ENCODE results near the gene P4HTM.

The P4HTM gene

GRCh38 chr3:48989796-48990635, at the start of gene P4HTM:
Gene P4HTM (plus strand): TSS chr3:48990241. CDS start chr3:48990257, 16 bp downstream.
- H3K4me3 Mint-ChIP-seq: peak within 1 kb of the TSS; percentile 92
- H3K9me3 Mint-ChIP-seq: no peaks in the 10 kb centered on the region
- H3K27me3 Mint-ChIP-seq: no peaks in the 10 kb centered on the region
- peaks cover 61% of the 10 kb centered on the region for H3K36me3 Mint-ChIP-seq (ENCODE audit: low read depth)
- DNase-seq: peak; percentile 86
- peaks cover 44% of the 10 kb centered on the region for H3K4me1 Mint-ChIP-seq (ENCODE audit: low read depth)
- H3K27ac Mint-ChIP-seq: peak within 1 kb of the TSS; percentile 93

- H3K27ac Mint-ChIP-seq: peak overlapping the region; percentile 74
- no peak overlapping the region for H3K4me3 Mint-ChIP-seq
- H3K27me3 Mint-ChIP-seq: no peaks in the 10 kb centered on the region
- peaks cover 59% of the 10 kb centered on the region for H3K36me3 Mint-ChIP-seq (ENCODE audit: low read depth)
- peaks cover 51% of the 10 kb centered on the region for H3K4me1 Mint-ChIP-seq (ENCODE audit: low read depth)
- DNase-seq: no peak
- H3K9me3 Mint-ChIP-seq: no peaks in the 10 kb centered on the region
These were observed 44.6 kb upstream of the P4HTM start for GRCh38 chr3:48945432-48945831.

DNA sequence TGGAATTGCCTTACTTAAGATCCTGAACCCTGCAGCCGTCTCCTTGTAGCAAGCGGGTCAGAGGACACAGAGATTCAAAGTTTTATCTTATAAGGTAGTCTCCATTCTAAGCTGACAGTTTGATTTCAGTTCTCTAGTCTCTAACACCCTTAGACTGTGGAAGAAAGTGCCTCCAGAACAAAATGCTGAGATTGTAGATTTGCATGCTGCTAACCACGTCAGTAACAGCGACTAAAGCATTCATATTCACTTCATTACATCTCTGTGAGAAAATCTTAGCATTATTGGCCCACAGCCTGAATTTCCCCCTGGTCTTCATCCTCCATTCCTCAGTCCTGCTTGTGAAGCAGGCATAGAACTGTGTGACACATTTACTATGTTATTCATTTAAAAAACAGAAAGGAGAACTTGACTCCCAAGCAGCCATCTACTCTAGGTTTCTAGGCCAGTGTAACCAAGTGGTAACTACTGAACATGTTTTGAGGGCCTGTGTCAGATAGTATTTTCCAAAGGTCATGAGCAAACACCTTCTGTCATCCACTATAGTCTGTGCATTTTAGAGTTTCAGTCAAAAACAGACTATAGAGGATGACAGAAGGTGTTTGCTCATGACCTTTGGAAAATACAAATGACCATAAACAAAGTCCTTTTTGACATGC, 44.0 kb upstream of the P4HTM start:
- H3K4me3 Mint-ChIP-seq: no peak overlapping the region
- no peak for DNase-seq
- H3K9me3 Mint-ChIP-seq: no peaks in the 10 kb centered on the region
- H3K36me3 Mint-ChIP-seq (ENCODE audit: low read depth): peaks cover 59% of the 10 kb centered on the region
- H3K27ac Mint-ChIP-seq: peak overlapping the region; percentile 74
- H3K4me1 Mint-ChIP-seq (ENCODE audit: low read depth): peaks cover 52% of the 10 kb centered on the region
- H3K27me3 Mint-ChIP-seq: no peaks in the 10 kb centered on the region

GRCh38 chr3:48949376-48949717, 40.7 kb upstream of the P4HTM start:
- Mint-ChIP-seq H3K4me3 (no peak overlapping the region), H3K27ac (no peak overlapping the region)
- DNase-seq: no peak

GRCh38 chr3:48950051-48950450, 40.0 kb upstream of the P4HTM start:
- peak overlapping the region; percentile 65 for H3K27ac Mint-ChIP-seq

More at GRCh38 chr3:48949376-48949717, 40.7 kb upstream of the P4HTM start:
- Mint-ChIP-seq H3K9me3 (no peaks in the 10 kb centered on the region), H3K27me3 (no peaks in the 10 kb centered on the region), H3K36me3 (ENCODE audit: low read depth) (peaks cover 59% of the 10 kb centered on the region), H3K4me1 (ENCODE audit: low read depth) (peaks cover 48% of the 10 kb centered on the region)

DNA sequence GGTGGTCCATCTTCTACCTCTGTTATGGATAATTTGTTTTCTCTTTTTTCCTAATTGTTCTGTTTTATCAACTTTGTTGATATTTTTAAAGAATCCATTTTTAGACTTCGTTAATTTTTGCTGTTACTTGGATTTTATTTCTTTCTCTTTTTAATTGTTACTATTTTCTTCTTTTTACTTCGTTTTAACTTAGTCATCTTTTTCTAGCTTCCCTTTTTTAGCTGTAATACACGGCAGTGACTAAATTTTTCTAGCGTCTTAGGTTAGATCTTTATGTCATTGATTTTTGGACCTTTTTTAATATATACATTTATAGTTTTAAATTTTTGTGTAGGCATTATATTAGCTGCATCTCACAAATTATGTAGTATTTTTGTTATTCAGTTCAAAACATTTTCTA, 38.3 kb upstream of the P4HTM start:
- peaks cover 28% of the 10 kb centered on the region for H3K4me1 Mint-ChIP-seq (ENCODE audit: low read depth)
- H3K4me3 Mint-ChIP-seq: no peak overlapping the region
- H3K9me3 Mint-ChIP-seq: no peaks in the 10 kb centered on the region
- H3K27ac Mint-ChIP-seq: no peak overlapping the region
- no peaks in the 10 kb centered on the region for H3K27me3 Mint-ChIP-seq
- no peak for DNase-seq
- peaks cover 57% of the 10 kb centered on the region for H3K36me3 Mint-ChIP-seq (ENCODE audit: low read depth)

More at GRCh38 chr3:48950051-48950450, 40.0 kb upstream of the P4HTM start:
- no peaks in the 10 kb centered on the region for H3K9me3 Mint-ChIP-seq
- peaks cover 59% of the 10 kb centered on the region for H3K36me3 Mint-ChIP-seq (ENCODE audit: low read depth)
- peaks cover 41% of the 10 kb centered on the region for H3K4me1 Mint-ChIP-seq (ENCODE audit: low read depth)
- no peak overlapping the region for H3K4me3 Mint-ChIP-seq
- no peaks in the 10 kb centered on the region for H3K27me3 Mint-ChIP-seq
- DNase-seq: no peak

GRCh38 chr3:48952510-48953118, 37.4 kb upstream of the P4HTM start:
- Mint-ChIP-seq H3K27ac (peak overlapping the region; percentile 2), H3K36me3 (ENCODE audit: low read depth) (peaks cover 64% of the 10 kb centered on the region), H3K4me1 (ENCODE audit: low read depth) (peaks cover 26% of the 10 kb centered on the region), H3K9me3 (no peaks in the 10 kb centered on the region), H3K4me3 (no peak overlapping the region), H3K27me3 (no peaks in the 10 kb centered on the region)
- peak; percentile 48 for DNase-seq

DNA sequence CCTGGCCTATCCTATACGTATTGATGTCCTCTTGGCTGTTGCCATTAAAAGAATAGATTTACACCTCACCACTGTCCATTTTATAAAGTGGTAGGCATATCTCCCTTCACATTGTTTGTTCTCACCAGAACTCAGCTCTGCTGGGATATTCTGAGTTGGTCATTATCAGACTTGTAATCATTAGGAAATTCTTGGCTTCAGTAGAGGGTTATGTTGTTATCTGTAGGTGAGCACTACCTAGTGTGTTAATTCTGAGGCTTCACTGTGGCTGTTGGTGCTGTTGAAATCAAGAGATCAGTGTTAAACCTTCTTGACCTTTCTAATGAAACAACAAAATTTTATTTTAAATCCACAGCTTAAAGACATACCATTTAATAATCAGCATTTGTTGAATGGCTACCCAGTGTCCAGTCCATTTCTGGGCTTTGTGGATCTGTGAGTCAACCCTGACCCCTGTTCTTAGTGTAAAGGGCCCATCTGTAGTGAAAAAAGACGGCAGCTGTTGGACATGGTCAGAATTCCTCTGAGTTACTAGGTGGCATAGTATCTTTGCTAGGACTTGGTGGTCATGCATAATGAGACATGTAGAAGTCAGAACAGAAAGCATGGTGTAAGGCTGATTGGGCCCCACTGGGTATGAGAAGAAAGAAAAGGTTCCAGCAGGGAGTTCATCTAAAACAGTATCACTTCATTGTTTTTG, 32.9 kb upstream of the P4HTM start:
- H3K4me3 Mint-ChIP-seq: no peak overlapping the region
- DNase-seq: no peak
- no peak overlapping the region for H3K27ac Mint-ChIP-seq
- peaks cover 75% of the 10 kb centered on the region for H3K36me3 Mint-ChIP-seq (ENCODE audit: low read depth)
- peaks cover 13% of the 10 kb centered on the region for H3K4me1 Mint-ChIP-seq (ENCODE audit: low read depth)
- no peaks in the 10 kb centered on the region for H3K27me3 Mint-ChIP-seq
- no peaks in the 10 kb centered on the region for H3K9me3 Mint-ChIP-seq

DNA sequence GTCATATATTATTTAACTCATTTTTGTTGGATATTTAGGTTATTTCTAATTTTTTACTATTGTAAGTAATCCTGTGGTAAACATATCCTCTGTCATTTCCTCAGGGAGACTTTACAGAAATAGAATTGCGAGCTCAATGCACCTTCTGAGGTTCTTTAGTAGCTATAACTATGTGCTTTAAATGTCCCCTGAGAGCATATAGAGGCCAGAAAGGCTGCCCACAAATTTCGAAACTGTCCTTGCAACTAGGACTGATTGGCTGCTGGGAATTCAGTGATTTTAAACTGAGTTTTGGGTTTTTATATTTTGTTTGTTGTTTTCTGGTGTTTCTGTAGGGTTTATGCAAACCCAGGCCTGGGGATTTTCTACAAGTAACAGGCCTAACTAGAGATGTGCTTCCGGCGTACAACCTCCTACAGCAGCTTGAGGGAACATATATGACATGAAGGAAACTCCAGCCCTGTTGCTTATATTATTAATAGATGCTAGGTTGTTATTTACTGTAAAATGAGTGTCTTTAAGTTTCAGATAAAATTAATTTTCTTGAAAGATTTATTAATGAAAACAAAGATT, 29.1 kb upstream of the P4HTM start:
- DNase-seq: no peak
- peaks cover 15% of the 10 kb centered on the region for H3K4me1 Mint-ChIP-seq (ENCODE audit: low read depth)
- H3K27me3 Mint-ChIP-seq: no peaks in the 10 kb centered on the region
- H3K4me3 Mint-ChIP-seq: no peak overlapping the region
- no peaks in the 10 kb centered on the region for H3K9me3 Mint-ChIP-seq
- H3K27ac Mint-ChIP-seq: peak overlapping the region; percentile 37
- peaks cover 72% of the 10 kb centered on the region for H3K36me3 Mint-ChIP-seq (ENCODE audit: low read depth)

DNA sequence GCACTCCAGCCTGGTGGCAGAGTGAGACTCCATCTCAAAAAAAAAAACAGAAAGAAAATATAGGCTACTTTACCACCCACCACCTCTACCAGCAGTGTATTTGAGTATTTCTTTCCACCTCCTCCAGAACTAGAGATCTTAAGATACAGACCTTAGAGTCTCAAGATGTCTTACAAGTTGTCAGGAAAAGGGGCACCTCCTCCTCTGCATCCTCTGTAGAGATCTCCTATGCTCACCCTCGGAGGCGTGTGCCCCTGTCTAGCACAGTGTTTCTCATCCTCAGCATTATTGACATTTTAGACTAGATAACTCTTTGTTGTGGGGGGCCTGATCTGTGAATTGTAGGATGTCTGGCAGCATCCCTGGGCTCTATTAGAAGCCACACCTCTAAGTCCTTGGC, 27.7 kb upstream of the P4HTM start:
- Mint-ChIP-seq H3K36me3 (ENCODE audit: low read depth) (peaks cover 78% of the 10 kb centered on the region), H3K4me1 (ENCODE audit: low read depth) (peaks cover 29% of the 10 kb centered on the region), H3K4me3 (no peak overlapping the region), H3K27ac (peak overlapping the region; percentile 56), H3K9me3 (no peaks in the 10 kb centered on the region), H3K27me3 (no peaks in the 10 kb centered on the region)
- peak; percentile 8 for DNase-seq

DNA sequence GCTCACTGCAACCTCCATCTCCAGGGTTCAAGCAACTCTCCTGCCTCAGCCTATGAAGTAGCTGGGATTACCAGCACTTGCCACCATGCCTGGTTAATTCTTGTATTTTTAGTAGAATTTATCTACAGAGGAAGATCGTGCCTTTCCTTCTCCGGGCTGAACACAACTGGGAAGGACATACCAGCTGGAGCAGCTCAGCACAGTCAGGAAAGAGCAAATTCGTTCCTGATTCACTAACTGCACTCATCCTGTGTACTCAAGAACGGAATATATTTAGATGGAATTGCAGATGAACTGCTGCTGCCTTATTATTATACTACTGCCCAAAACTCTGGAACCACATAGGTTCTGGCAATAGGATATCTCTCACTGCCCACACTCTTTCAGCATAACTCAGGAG, 27.1 kb upstream of the P4HTM start:
- H3K4me1 Mint-ChIP-seq (ENCODE audit: low read depth): peaks cover 31% of the 10 kb centered on the region
- no peaks in the 10 kb centered on the region for H3K27me3 Mint-ChIP-seq
- no peaks in the 10 kb centered on the region for H3K9me3 Mint-ChIP-seq
- DNase-seq: peak; percentile 11
- H3K36me3 Mint-ChIP-seq (ENCODE audit: low read depth): peaks cover 78% of the 10 kb centered on the region
- H3K27ac Mint-ChIP-seq: peak overlapping the region; percentile 27
- no peak overlapping the region for H3K4me3 Mint-ChIP-seq

DNA sequence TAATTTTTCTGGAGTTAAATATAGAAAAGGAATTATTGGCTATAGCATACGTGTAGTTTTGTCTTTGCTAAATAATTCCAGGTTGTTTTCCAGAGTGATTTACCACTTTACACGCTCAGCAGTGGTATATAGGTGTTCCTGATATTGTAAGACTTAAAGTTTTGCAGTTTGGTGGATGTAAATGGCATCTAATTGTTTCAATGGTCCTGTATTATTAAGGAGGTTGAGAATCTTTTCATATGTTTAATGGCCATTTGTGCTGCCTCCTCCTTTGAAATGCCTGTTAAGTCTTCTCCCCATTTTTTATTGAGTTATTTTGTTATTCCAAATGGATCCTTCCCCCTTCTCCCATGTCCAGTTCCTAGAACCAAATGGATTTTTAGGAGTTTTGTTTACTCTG, 26.4 kb upstream of the P4HTM start:
- no peaks in the 10 kb centered on the region for H3K27me3 Mint-ChIP-seq
- DNase-seq: no peak
- peaks cover 80% of the 10 kb centered on the region for H3K36me3 Mint-ChIP-seq (ENCODE audit: low read depth)
- peaks cover 31% of the 10 kb centered on the region for H3K4me1 Mint-ChIP-seq (ENCODE audit: low read depth)
- no peak overlapping the region for H3K4me3 Mint-ChIP-seq
- no peaks in the 10 kb centered on the region for H3K9me3 Mint-ChIP-seq
- H3K27ac Mint-ChIP-seq: no peak overlapping the region

DNA sequence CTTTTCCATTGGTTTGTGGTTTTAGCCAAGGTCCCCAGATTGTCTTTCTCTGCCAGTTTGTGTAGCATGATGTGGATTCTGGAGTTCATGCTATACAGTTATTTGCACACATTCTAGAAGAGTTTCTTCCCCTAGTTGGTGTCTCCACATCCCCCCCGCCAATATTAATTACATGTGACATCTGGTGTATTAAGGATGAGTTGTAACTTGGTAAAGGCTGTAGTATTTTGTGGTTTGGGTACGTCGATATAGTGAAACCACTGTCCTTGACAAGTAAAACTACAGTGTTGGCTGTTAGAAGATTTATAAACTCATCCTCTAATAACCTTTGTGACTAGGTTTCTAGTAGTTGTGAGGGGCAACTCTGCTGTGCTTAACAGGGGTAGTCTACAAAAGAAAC, 23.7 kb upstream of the P4HTM start:
- H3K27me3 Mint-ChIP-seq: no peaks in the 10 kb centered on the region
- H3K4me3 Mint-ChIP-seq: no peak overlapping the region
- DNase-seq: no peak
- no peaks in the 10 kb centered on the region for H3K9me3 Mint-ChIP-seq
- H3K36me3 Mint-ChIP-seq (ENCODE audit: low read depth): peaks cover 93% of the 10 kb centered on the region
- H3K27ac Mint-ChIP-seq: peak overlapping the region; percentile 70
- peaks cover 29% of the 10 kb centered on the region for H3K4me1 Mint-ChIP-seq (ENCODE audit: low read depth)

GRCh38 chr3:48966876-48967361, 23.1 kb upstream of the P4HTM start:
- no peak overlapping the region for H3K4me3 Mint-ChIP-seq
- H3K4me1 Mint-ChIP-seq (ENCODE audit: low read depth): peaks cover 23% of the 10 kb centered on the region
- H3K27ac Mint-ChIP-seq: peak overlapping the region; percentile 70
- peak; percentile 52 for DNase-seq
- no peaks in the 10 kb centered on the region for H3K27me3 Mint-ChIP-seq
- H3K9me3 Mint-ChIP-seq: no peaks in the 10 kb centered on the region
- H3K36me3 Mint-ChIP-seq (ENCODE audit: low read depth): peaks cover 93% of the 10 kb centered on the region

Data from activated T-cell treated with anti-CD3 and anti-CD28 coated beads, Interleukin-2, amount 50 U/mL, for 24 hours (primary cell).